A549 (cell line): Measurements from ENCODE around the gene CEMP1.

Experiments
- CBX2 ChIP-seq: fragments of 200-600 bp; sonication (generic); IDR thresholded peaks from 2 replicates; pipeline ENCODE4 v1.6.1; 2016; ENCODE audit warnings: low read depth, mild to moderate bottlenecking, borderline replicate concordance
- CEBPB ChIP-seq, 2 experiments: fragments of >200 bp in 1 of 2; sonication (Bioruptor Twin) in 1 of 2; formaldehyde crosslinking in 1 of 2; IDR thresholded peaks; 2 replicates each; pipeline ENCODE4 v1.6.1; 2012 to 2016
- CTCF ChIP-seq: fragments of >200 bp; sonication (Bioruptor Twin); formaldehyde crosslinking; IDR thresholded peaks from 3 replicates; pipeline ENCODE4 v1.5.1; 2016
- ESRRA ChIP-seq: fragments of 150-350 bp; IDR thresholded peaks from 2 replicates; pipeline ENCODE4 v1.6.1; 2014; ENCODE audit warnings: mild to moderate bottlenecking, low read length, borderline replicate concordance
- FOSL2 ChIP-seq, 2 experiments: fragments of 450-650 bp in 1 of 2; fragments of >200 bp in 1 of 2; sonication (Bioruptor Twin) in 1 of 2; formaldehyde crosslinking; IDR thresholded peaks; 2 replicates each; pipeline versions ENCODE4 v1.5.0 to v1.6.1; 2016 to 2020; ENCODE audit warnings: mild to moderate bottlenecking in 1 of 2, moderate library complexity in 1 of 2
- HOXA7 ChIP-seq: fragments of 250-450 bp; sonication (Bioruptor Pico); IDR thresholded peaks from 2 replicates; pipeline ENCODE4 v1.5.0; 2020; ENCODE audit warnings: mild to moderate bottlenecking, moderate library complexity
- JUN ChIP-seq, 2 experiments: fragments of >200 bp; sonication (Bioruptor Twin); formaldehyde crosslinking; IDR thresholded peaks; 2 replicates in 1 of 2; 3 replicates in 1 of 2; pipeline ENCODE4 v1.6.1; 2016 to 2017
- MAX ChIP-seq: IDR thresholded peaks from 2 replicates; pipeline ENCODE4 v1.6.1; 2012
- NFE2L2 ChIP-seq: fragments of 150-350 bp; conservative IDR thresholded peaks from 2 replicates; pipeline ENCODE4 v1.6.1; 2014; ENCODE audit warnings: low read length
- POLR2A ChIP-seq: IDR thresholded peaks from 2 replicates; pipeline ENCODE4 v1.6.1; 2012; ENCODE audit warnings: mild to moderate bottlenecking, low read length
- RCOR1 ChIP-seq: fragments of 150-350 bp; IDR thresholded peaks from 2 replicates; pipeline ENCODE4 v1.6.1; 2014; ENCODE audit warnings: antibody characterized with exemption, low read length, low read depth
- RFX5 ChIP-seq: fragments of 450-650 bp; IDR thresholded peaks from 2 replicates; pipeline ENCODE4 v1.7.1; 2014; ENCODE audit warnings: antibody characterized with exemption, mild to moderate bottlenecking, moderate library complexity

- TF ChIP-seq CEBPB (IDR thresholded peaks at IDR 0.05) (no peak), HOXA7 (CRISPR knock-in tag) (no peak), CBX2 (no peak), FOSL2 (IDR thresholded peaks at IDR 0.05) (no peak), FOSL2 (CRISPR knock-in tag; IDR thresholded peaks at IDR 0.05) (no peak), POLR2A (no peak), CTCF (no peak), NFE2L2 (no peak), RCOR1 (no peak), RFX5 (no peak), ESRRA (no peak), MAX (no peak), JUN (IDR thresholded peaks at IDR 0.05) (no peak)
Measured at GRCh38 chr16:2483939-2484897, 47.0 kb downstream of the CEMP1 start.
